ENCODE results near the gene INTS1.

GRCh38 chr7:1448958-1449357 is 55.2 kb downstream of the INTS1 start:
- TF ChIP-seq CTCF (IDR thresholded peaks at IDR 0.05), result no peak
- TF ChIP-seq POLR2A (IDR thresholded peaks at IDR 0.05), result no peak
